ENCODE measurements around the gene AP2M1. TPM values are rescaled to one million over a fixed set of nuclear protein-coding genes. Genes with fewer than 3 reads are reported as not detected.

Gene AP2M1
- total and polyA plus RNA-seq, 2 of the 8 experiments (the other 6 are each of a cell fraction or from before 2014, with no cell fraction given), result 403 to 454 TPM

DNA sequence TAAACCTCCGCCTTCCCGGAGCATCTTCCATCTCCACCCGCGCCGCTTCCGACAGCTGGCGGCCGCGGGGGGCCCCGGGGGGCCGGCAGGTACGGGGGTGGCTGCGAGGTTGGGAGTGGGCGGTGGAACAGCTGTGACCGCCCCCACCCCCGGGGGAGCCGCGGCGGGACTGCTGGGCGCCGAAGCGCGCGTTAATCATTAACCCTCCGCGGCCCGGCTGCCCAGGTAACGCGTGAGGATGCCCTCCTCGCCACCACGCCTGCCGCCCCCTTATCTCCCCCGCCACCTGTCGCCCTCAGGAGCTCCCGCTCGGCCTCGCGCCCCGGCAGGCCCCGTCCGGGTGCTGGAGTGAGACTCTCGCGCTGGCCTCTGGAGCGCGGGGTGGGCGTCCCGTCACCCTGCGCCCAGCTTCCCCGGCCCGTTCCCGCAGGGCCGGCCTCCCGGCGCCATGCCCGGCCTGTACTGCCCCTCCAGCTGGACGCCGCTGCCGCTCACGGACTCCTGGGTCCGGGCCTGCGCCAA, 55.5 kb downstream of the AP2M1 start (continued):
- TF ChIP-seq TAF7 (optimal IDR thresholded peaks at IDR 0.05; ENCODE audit: borderline replicate concordance, low read depth, low read length), result no peak
- peak; percentile 54 for TF ChIP-seq KDM4A (IDR thresholded peaks at IDR 0.05; ENCODE audit: low read depth, low read length, severe bottlenecking)
- TF ChIP-seq POLR2AphosphoS5 (IDR thresholded peaks at IDR 0.05; ENCODE audit: low read depth, low read length), result no peak
- TF ChIP-seq HDAC2 (IDR thresholded peaks at IDR 0.05; ENCODE audit: borderline replicate concordance in 1 of 2, low read depth in 2 of 2, low read length in 2 of 2), result no peak
- TF ChIP-seq POU5F1 (IDR thresholded peaks at IDR 0.05; ENCODE audit: low read depth, low read length), result no peak
- no peak for TF ChIP-seq SIRT6 (IDR thresholded peaks at IDR 0.05; ENCODE audit: low read length)
- TF ChIP-seq CBX5 (IDR thresholded peaks at IDR 0.05; ENCODE audit: low read depth, low read length), result no peak
- TF ChIP-seq, protein P1, sequence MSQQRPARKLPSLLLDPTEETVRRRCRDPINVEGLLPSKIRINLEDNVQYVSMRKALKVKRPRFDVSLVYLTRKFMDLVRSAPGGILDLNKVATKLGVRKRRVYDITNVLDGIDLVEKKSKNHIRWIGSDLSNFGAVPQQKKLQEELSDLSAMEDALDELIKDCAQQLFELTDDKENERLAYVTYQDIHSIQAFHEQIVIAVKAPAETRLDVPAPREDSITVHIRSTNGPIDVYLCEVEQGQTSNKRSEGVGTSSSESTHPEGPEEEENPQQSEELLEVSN (IDR thresholded peaks at IDR 0.05), result no peak
